WTC11 (cell line): ENCODE data around the gene MLPH. TPM values are rescaled to one million over a fixed set of nuclear protein-coding genes. Genes with fewer than 3 reads are reported as not detected.

ENCODE experiments used
- ATAC-seq: fragments of 200-7000 bp; cut with Tn5 transposase; 2 replicates; pipeline ENCODE4 v1.10.0; 2021; ENCODE audit warnings: mild to moderate bottlenecking, moderate library complexity
- CTCF ChIA-PET: fragments of 300-600 bp; sonication (Branson Sonifier 250); formaldehyde crosslinking; loops from one replicate; lab custom pipeline; 2021; ENCODE audit warnings: antibody characterized with exemption; lab: Charles Lee
- POLR2A ChIA-PET: fragments of 350-600 bp; sonication (Branson Sonifier 250); formaldehyde crosslinking; loops from one replicate; lab custom pipeline; 2021; ENCODE audit warnings: antibody characterized with exemption; lab: Charles Lee
- DNase-seq: peaks from one replicate; pipeline ENCODE4 v3.0.0; 2021; ENCODE audit warnings: low spot score
- H3K27ac Mint-ChIP-seq: 2 replicates; pipeline ENCODE4 v1.8.0; 2021; ENCODE audit warnings: mixed read lengths
- H3K27me3 Mint-ChIP-seq: 2 replicates; pipeline ENCODE4 v1.8.0; 2021; ENCODE audit warnings: low read depth, mild to moderate bottlenecking, moderate library complexity, mixed read lengths
- H3K36me3 Mint-ChIP-seq: 2 replicates; pipeline ENCODE4 v1.8.0; 2021; ENCODE audit warnings: mixed read lengths
- H3K4me1 Mint-ChIP-seq: 2 replicates; pipeline ENCODE4 v1.8.0; 2022; ENCODE audit warnings: mixed read lengths
- H3K4me3 Mint-ChIP-seq: 2 replicates; pipeline ENCODE4 v1.8.0; 2021; ENCODE audit warnings: mild to moderate bottlenecking, moderate library complexity, mixed read lengths
- H3K9me3 Mint-ChIP-seq: 2 replicates; pipeline ENCODE4 v1.8.0; 2021; ENCODE audit warnings: mixed read lengths
- CREM ChIP-seq: sonication (generic); formaldehyde crosslinking; IDR thresholded peaks from 2 replicates; pipeline ENCODE4 v1.8.1; 2022; ENCODE audit warnings: mild to moderate bottlenecking, missing genetic modification reagents, moderate library complexity
- E2F4 ChIP-seq: sonication (generic); formaldehyde crosslinking; IDR thresholded peaks from 2 replicates; pipeline ENCODE4 v1.8.1; 2022; ENCODE audit warnings: low read depth, mild to moderate bottlenecking, moderate library complexity, missing genetic modification reagents, borderline replicate concordance
- ESRRA ChIP-seq: sonication (generic); formaldehyde crosslinking; IDR thresholded peaks from 2 replicates; pipeline ENCODE4 v1.8.1; 2022; ENCODE audit warnings: mild to moderate bottlenecking, missing genetic modification reagents, borderline replicate concordance
- GABPB1 ChIP-seq: sonication (generic); formaldehyde crosslinking; IDR thresholded peaks from 2 replicates; pipeline ENCODE4 v1.8.1; 2023; ENCODE audit warnings: mild to moderate bottlenecking, missing genetic modification reagents
- IRF1 ChIP-seq: sonication (generic); formaldehyde crosslinking; IDR thresholded peaks from 2 replicates; pipeline ENCODE4 v1.8.0; 2023; ENCODE audit warnings: missing genetic modification reagents
- MLX ChIP-seq: sonication (generic); formaldehyde crosslinking; IDR thresholded peaks from 2 replicates; pipeline ENCODE4 v1.8.1; 2023; ENCODE audit warnings: mild to moderate bottlenecking, missing genetic modification reagents, moderate library complexity
- MXD4 ChIP-seq: fragments of 250-450 bp; sonication (Bioruptor Pico); IDR thresholded peaks from 2 replicates; pipeline ENCODE4 v1.8.0; 2021; ENCODE audit warnings: mild to moderate bottlenecking, moderate library complexity, borderline replicate concordance
- MYBL2 ChIP-seq: sonication (generic); formaldehyde crosslinking; IDR thresholded peaks from 2 replicates; pipeline ENCODE4 v1.8.1; 2023; ENCODE audit warnings: mild to moderate bottlenecking, moderate library complexity, missing genetic modification reagents
- NFATC4 ChIP-seq: fragments of 250-450 bp; sonication (Bioruptor Pico); IDR thresholded peaks from 2 replicates; pipeline ENCODE4 v1.9.0; 2021; ENCODE audit warnings: mild to moderate bottlenecking
- NFE2L1 ChIP-seq: sonication (generic); formaldehyde crosslinking; IDR thresholded peaks from 2 replicates; pipeline ENCODE4 v1.8.1; 2023; ENCODE audit warnings: missing genetic modification reagents
- NR3C1 ChIP-seq: sonication (generic); formaldehyde crosslinking; conservative IDR thresholded peaks from 2 replicates; pipeline ENCODE4 v1.8.1; 2023; ENCODE audit warnings: low read depth, mild to moderate bottlenecking, missing genetic modification reagents
- OVOL2 ChIP-seq: fragments of 250-450 bp; sonication (Bioruptor Pico); IDR thresholded peaks from 2 replicates; pipeline ENCODE4 v1.9.0; 2021; ENCODE audit warnings: mild to moderate bottlenecking, borderline replicate concordance
- RELA ChIP-seq: sonication (generic); formaldehyde crosslinking; IDR thresholded peaks from 2 replicates; pipeline ENCODE4 v1.8.1; 2022; ENCODE audit warnings: missing genetic modification reagents, mild to moderate bottlenecking, borderline replicate concordance
- SMAD3 ChIP-seq: sonication (generic); formaldehyde crosslinking; IDR thresholded peaks from 2 replicates; pipeline ENCODE4 v1.8.0; 2022; ENCODE audit warnings: missing genetic modification reagents, mild to moderate bottlenecking, borderline replicate concordance
- SP1 ChIP-seq: sonication (generic); formaldehyde crosslinking; conservative IDR thresholded peaks from 2 replicates; pipeline ENCODE4 v1.8.1; 2022; ENCODE audit warnings: missing genetic modification reagents
- ZNF121 ChIP-seq: sonication (generic); formaldehyde crosslinking; IDR thresholded peaks from 2 replicates; pipeline ENCODE4 v1.8.0; 2023; ENCODE audit warnings: missing genetic modification reagents
- ZNF219 ChIP-seq: sonication (generic); formaldehyde crosslinking; IDR thresholded peaks from 2 replicates; pipeline ENCODE4 v1.8.0; 2023; ENCODE audit warnings: missing genetic modification reagents, mild to moderate bottlenecking, borderline replicate concordance
- ZNF396 ChIP-seq: fragments of 250-450 bp; sonication (Bioruptor Pico); IDR thresholded peaks from 2 replicates; pipeline ENCODE4 v1.8.0; 2021; ENCODE audit warnings: mild to moderate bottlenecking, moderate library complexity, borderline replicate concordance
- ZNF416 ChIP-seq: fragments of 250-450 bp; sonication (Bioruptor Pico); IDR thresholded peaks from 2 replicates; pipeline ENCODE4 v1.9.0; 2021; ENCODE audit warnings: mild to moderate bottlenecking, inconsistent platforms
- ZNF512 ChIP-seq: sonication (generic); formaldehyde crosslinking; IDR thresholded peaks from 2 replicates; pipeline ENCODE4 v1.8.1; 2022; ENCODE audit warnings: missing genetic modification reagents, borderline replicate concordance
- total RNA-seq: library from RNA; stranded (reverse); gene quantifications from 3 replicates; pipeline ENCODE4 v1.2.3, GENCODE V29; 2021
- TF ChIP-seq, protein P1 (sequence below): sonication (generic); formaldehyde crosslinking; IDR thresholded peaks from 2 replicates; pipeline ENCODE4 v1.8.0; 2022; ENCODE audit warnings: missing genetic modification reagents
- TF ChIP-seq, protein P2 (sequence below): sonication (generic); formaldehyde crosslinking; conservative IDR thresholded peaks from 2 replicates; pipeline ENCODE4 v1.8.1; 2023; ENCODE audit warnings: mild to moderate bottlenecking, low read depth, missing genetic modification reagents, moderate library complexity
- TF ChIP-seq, protein P3 (sequence below): sonication (generic); formaldehyde crosslinking; IDR thresholded peaks from 2 replicates; pipeline ENCODE4 v1.8.0; 2022; ENCODE audit warnings: mild to moderate bottlenecking, missing genetic modification reagents

The MLPH gene
- total RNA-seq, 1 experiment from 2014 or later, result 10.3 TPM

DNA sequence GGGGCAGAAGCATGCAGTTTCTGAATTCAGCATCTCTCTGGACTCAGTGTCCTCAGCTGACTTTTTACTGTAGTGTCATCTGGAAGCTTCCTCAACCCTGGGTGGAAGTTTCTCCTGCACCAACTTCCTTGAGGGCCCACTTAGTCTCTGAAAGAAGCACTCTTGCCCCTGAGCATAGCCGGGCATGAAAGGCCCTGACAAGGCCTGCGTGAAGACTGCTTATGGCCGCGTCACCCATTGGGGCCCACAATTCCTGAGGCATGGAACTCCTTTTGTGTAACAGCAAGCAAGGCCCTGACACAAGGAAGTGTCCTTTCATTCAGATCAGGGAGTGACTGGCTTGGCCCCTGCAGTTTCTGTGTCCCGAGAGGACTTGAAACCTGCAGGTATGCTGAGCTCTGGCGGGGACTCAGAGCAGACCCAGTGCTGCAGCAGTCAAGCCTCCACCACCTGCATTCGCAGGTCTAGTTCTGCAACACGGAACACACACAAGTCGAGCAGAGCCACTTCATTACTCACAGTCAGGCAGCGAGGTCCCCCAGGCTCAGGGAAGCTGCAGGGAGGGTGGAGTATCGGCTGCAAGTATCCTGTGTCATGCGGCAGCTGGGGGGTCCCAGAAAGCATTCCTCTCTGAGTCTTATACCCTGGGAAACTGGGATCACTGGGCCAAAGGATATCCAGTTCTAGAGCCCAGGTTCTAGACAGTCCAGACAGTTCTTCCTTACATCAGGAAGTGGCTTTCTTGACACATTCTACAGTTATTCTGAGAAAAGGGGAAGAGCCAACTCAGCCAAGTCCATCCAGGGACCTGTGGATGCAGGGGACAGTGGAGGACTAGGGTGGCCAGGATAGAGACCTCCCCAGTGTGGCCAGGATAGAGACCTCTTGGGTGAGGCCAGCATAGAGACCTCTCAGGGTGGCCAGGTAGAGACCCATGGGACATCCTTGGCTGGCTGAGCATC lies 43.7 kb downstream of the MLPH start (continued):
- TF ChIP-seq ZNF512 (CRISPR knock-in tag) (no peak), CREM (CRISPR knock-in tag) (no peak), ZNF396 (no peak), NFATC4 (CRISPR knock-in tag) (no peak), IRF1 (no peak), NR3C1 (CRISPR knock-in tag) (no peak), E2F4 (no peak)

- CTCF ChIA-PET, result interaction anchor here (1.0 to 2.0 kb wide), 6 partner anchors 19 to 122 kb away, joined by 3 to 22 read pairs (median 5); no protein-coding TSS in a partner anchor
- Mint-ChIP-seq H3K9me3 (no peaks in the 10 kb centered on the region), H3K36me3 (no peaks in the 10 kb centered on the region; the same call in 1 of the 2 replicates), H3K4me1 (peaks cover 14% of the 10 kb centered on the region), H3K27ac (no peak overlapping the region; the same call in none of the 2 replicates), H3K27me3 (peaks cover 6% of the 10 kb centered on the region), H3K4me3 (no peak overlapping the region)
- ATAC-seq (peak; percentile 66), DNase-seq (no peak)
- TF ChIP-seq ZNF396 (no peak), SMAD3 (CRISPR knock-in tag) (no peak), GABPB1 (CRISPR knock-in tag) (no peak), MLX (no peak), MYBL2 (CRISPR knock-in tag) (no peak), ZNF416 (CRISPR knock-in tag) (no peak), SP1 (CRISPR knock-in tag) (no peak), RELA (CRISPR knock-in tag) (no peak), MXD4 (CRISPR knock-in tag) (no peak), OVOL2 (CRISPR knock-in tag) (no peak), ZNF121 (CRISPR knock-in tag) (no peak), ZNF219 (no peak), ESRRA (CRISPR knock-in tag) (no peak), NFE2L1 (CRISPR knock-in tag) (no peak)
- TF ChIP-seq, protein P1, sequence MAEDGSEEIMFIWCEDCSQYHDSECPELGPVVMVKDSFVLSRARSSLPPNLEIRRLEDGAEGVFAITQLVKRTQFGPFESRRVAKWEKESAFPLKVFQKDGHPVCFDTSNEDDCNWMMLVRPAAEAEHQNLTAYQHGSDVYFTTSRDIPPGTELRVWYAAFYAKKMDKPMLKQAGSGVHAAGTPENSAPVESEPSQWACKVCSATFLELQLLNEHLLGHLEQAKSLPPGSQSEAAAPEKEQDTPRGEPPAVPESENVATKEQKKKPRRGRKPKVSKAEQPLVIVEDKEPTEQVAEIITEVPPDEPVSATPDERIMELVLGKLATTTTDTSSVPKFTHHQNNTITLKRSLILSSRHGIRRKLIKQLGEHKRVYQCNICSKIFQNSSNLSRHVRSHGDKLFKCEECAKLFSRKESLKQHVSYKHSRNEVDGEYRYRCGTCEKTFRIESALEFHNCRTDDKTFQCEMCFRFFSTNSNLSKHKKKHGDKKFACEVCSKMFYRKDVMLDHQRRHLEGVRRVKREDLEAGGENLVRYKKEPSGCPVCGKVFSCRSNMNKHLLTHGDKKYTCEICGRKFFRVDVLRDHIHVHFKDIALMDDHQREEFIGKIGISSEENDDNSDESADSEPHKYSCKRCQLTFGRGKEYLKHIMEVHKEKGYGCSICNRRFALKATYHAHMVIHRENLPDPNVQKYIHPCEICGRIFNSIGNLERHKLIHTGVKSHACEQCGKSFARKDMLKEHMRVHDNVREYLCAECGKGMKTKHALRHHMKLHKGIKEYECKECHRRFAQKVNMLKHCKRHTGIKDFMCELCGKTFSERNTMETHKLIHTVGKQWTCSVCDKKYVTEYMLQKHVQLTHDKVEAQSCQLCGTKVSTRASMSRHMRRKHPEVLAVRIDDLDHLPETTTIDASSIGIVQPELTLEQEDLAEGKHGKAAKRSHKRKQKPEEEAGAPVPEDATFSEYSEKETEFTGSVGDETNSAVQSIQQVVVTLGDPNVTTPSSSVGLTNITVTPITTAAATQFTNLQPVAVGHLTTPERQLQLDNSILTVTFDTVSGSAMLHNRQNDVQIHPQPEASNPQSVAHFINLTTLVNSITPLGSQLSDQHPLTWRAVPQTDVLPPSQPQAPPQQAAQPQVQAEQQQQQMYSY (CRISPR knock-in tag), result no peak
- TF ChIP-seq, protein P2, sequence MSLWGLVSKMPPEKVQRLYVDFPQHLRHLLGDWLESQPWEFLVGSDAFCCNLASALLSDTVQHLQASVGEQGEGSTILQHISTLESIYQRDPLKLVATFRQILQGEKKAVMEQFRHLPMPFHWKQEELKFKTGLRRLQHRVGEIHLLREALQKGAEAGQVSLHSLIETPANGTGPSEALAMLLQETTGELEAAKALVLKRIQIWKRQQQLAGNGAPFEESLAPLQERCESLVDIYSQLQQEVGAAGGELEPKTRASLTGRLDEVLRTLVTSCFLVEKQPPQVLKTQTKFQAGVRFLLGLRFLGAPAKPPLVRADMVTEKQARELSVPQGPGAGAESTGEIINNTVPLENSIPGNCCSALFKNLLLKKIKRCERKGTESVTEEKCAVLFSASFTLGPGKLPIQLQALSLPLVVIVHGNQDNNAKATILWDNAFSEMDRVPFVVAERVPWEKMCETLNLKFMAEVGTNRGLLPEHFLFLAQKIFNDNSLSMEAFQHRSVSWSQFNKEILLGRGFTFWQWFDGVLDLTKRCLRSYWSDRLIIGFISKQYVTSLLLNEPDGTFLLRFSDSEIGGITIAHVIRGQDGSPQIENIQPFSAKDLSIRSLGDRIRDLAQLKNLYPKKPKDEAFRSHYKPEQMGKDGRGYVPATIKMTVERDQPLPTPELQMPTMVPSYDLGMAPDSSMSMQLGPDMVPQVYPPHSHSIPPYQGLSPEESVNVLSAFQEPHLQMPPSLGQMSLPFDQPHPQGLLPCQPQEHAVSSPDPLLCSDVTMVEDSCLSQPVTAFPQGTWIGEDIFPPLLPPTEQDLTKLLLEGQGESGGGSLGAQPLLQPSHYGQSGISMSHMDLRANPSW (CRISPR knock-in tag), result no peak
- TF ChIP-seq, protein P3, sequence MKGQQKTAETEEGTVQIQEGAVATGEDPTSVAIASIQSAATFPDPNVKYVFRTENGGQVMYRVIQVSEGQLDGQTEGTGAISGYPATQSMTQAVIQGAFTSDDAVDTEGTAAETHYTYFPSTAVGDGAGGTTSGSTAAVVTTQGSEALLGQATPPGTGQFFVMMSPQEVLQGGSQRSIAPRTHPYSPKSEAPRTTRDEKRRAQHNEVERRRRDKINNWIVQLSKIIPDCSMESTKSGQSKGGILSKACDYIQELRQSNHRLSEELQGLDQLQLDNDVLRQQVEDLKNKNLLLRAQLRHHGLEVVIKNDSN, result no peak
- POLR2A ChIA-PET, result no interaction called here
These were observed 45.1 kb downstream of the MLPH start for GRCh38 chr2:237532160-237532559.
